ENCODE data around the gene GPBP1L1.

GRCh38 chr1:45585110-45585426 lies 101.3 kb downstream of the GPBP1L1 start:
- TF ChIP-seq TAF1 (IDR thresholded peaks at IDR 0.05; ENCODE audit: low read depth) (no peak), POLR2AphosphoS5 (IDR thresholded peaks at IDR 0.05) (no peak), EP300 (conservative IDR thresholded peaks at IDR 0.05; ENCODE audit: poor library complexity, severe bottlenecking) (no peak), CTCF (IDR thresholded peaks at IDR 0.05; ENCODE audit: poor library complexity, severe bottlenecking) (no peak), EZH2 (IDR thresholded peaks at IDR 0.05; ENCODE audit: borderline replicate concordance, insufficient read depth, low read length, poor library complexity, severe bottlenecking) (no peak), RAD21 (conservative IDR thresholded peaks at IDR 0.05) (no peak), REST (IDR thresholded peaks at IDR 0.05; ENCODE audit: borderline replicate concordance) (no peak), SMC3 (conservative IDR thresholded peaks at IDR 0.05; ENCODE audit: poor library complexity) (no peak)

Data from neural cell (in vitro differentiated cells).